ENCODE results near the gene MAJIN.

DNA sequence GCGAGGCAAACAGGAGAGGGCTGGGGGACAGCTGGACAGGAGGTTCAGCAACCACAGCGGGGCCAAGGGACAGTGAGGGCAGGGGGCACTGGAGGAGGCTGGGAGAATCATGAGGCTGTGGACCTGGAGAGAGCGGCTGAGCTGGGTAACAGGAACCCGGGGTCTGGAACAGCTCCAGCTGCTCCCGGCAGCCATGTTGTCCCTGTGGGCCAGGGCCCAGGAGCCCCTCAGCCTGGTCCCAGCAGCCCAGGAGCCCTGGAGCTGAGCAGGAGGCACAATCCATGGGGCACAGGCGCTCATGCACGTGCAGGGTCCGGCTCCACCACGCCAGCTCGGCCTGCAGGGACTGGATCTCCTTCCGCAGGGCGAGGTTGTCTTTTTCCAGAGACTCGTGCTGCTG is 17.5 kb upstream of the MAJIN start:
- TF ChIP-seq, protein P1, sequence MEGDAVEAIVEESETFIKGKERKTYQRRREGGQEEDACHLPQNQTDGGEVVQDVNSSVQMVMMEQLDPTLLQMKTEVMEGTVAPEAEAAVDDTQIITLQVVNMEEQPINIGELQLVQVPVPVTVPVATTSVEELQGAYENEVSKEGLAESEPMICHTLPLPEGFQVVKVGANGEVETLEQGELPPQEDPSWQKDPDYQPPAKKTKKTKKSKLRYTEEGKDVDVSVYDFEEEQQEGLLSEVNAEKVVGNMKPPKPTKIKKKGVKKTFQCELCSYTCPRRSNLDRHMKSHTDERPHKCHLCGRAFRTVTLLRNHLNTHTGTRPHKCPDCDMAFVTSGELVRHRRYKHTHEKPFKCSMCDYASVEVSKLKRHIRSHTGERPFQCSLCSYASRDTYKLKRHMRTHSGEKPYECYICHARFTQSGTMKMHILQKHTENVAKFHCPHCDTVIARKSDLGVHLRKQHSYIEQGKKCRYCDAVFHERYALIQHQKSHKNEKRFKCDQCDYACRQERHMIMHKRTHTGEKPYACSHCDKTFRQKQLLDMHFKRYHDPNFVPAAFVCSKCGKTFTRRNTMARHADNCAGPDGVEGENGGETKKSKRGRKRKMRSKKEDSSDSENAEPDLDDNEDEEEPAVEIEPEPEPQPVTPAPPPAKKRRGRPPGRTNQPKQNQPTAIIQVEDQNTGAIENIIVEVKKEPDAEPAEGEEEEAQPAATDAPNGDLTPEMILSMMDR (IDR thresholded peaks at IDR 0.05), result no peak
- no peak for TF ChIP-seq POLR2A (IDR thresholded peaks at IDR 0.05)

Measured in esophagus squamous epithelium (tissue), 4 donors.